H9 (cell line): ENCODE data around the gene NRCAM. TPM values are rescaled to one million over a fixed set of nuclear protein-coding genes. Genes with fewer than 3 reads are reported as not detected.

ENCODE experiments used
- DNase-seq: peaks from one replicate; pipeline ENCODE4 v3.0.0-alpha.2; 2017
- H2AFZ ChIP-seq: one replicate; pipeline ENCODE4 v1.6.1; 2013; ENCODE audit warnings: mild to moderate bottlenecking, low read length, control low read depth, moderate library complexity
- H2AK5ac ChIP-seq: 2 replicates; pipeline ENCODE4 v1.6.1; 2013; ENCODE audit warnings: low read length, control low read depth, mixed read lengths; ENCODE audit not compliant: insufficient read length
- H2BK120ac ChIP-seq: one replicate; pipeline ENCODE4 v1.6.1; 2013; ENCODE audit warnings: low read depth, mild to moderate bottlenecking, low read length, control low read depth, inconsistent platforms; ENCODE audit not compliant: poor library complexity, severe bottlenecking
- H2BK12ac ChIP-seq: 2 replicates; pipeline ENCODE4 v1.6.1; 2013; ENCODE audit warnings: low read length, control low read depth, mixed read lengths, low read depth; ENCODE audit not compliant: insufficient read length
- H2BK15ac ChIP-seq: 2 replicates; pipeline ENCODE4 v1.6.1; 2013; ENCODE audit warnings: low read depth, low read length, control low read depth
- H2BK20ac ChIP-seq: one replicate; pipeline ENCODE4 v1.6.1; 2013; ENCODE audit warnings: low read depth, mild to moderate bottlenecking, low read length, control low read depth, inconsistent platforms; ENCODE audit not compliant: poor library complexity, severe bottlenecking
- H2BK5ac ChIP-seq: 2 replicates; pipeline ENCODE4 v1.6.1; 2013; ENCODE audit warnings: low read length, control low read depth, mixed read lengths; ENCODE audit not compliant: insufficient read length
- H3K14ac ChIP-seq: 2 replicates; pipeline ENCODE4 v1.6.1; 2013; ENCODE audit warnings: low read length, control low read depth; ENCODE audit not compliant: insufficient read depth
- H3K18ac ChIP-seq: 2 replicates; pipeline ENCODE4 v1.6.1; 2013; ENCODE audit warnings: low read depth, mild to moderate bottlenecking, mixed read lengths, low read length, control low read depth; ENCODE audit not compliant: insufficient read length
- H3K23ac ChIP-seq: 2 replicates; pipeline ENCODE4 v1.6.1; 2013; ENCODE audit warnings: low read length, control low read depth, mixed read lengths, low read depth; ENCODE audit not compliant: insufficient read length
- H3K23me2 ChIP-seq: 2 replicates; pipeline ENCODE4 v1.6.1; 2013; ENCODE audit warnings: low read depth, mild to moderate bottlenecking, mixed read lengths, low read length, control low read depth; ENCODE audit not compliant: insufficient read length, poor library complexity, severe bottlenecking
- H3K27ac ChIP-seq: 2 replicates; pipeline ENCODE4 v1.5.1; 2013; ENCODE audit warnings: low read length, control low read depth, mixed read lengths, low read depth; ENCODE audit not compliant: insufficient read length
- H3K27me3 ChIP-seq: 2 replicates; pipeline ENCODE4 v1.6.1; 2013; ENCODE audit warnings: low read length, control low read depth, inconsistent platforms; ENCODE audit not compliant: insufficient read depth
- H3K4ac ChIP-seq: 2 replicates; pipeline ENCODE4 v1.6.1; 2013; ENCODE audit warnings: low read depth, mild to moderate bottlenecking, control low read depth, inconsistent platforms, low read length, moderate library complexity
- H3K4me1 ChIP-seq: 2 replicates; pipeline ENCODE4 v1.6.1; 2013; ENCODE audit warnings: low read length, control low read depth, inconsistent platforms; ENCODE audit not compliant: insufficient read depth
- H3K4me2 ChIP-seq: 2 replicates; pipeline ENCODE4 v1.6.1; 2013; ENCODE audit warnings: low read length, control low read depth, mixed read lengths; ENCODE audit not compliant: insufficient read length, insufficient read depth
- H3K56ac ChIP-seq: 2 replicates; pipeline ENCODE4 v1.6.1; 2013; ENCODE audit warnings: low read depth, mild to moderate bottlenecking, mixed read lengths, low read length, control low read depth; ENCODE audit not compliant: insufficient read length
- H3K79me1 ChIP-seq: 2 replicates; pipeline ENCODE4 v1.6.1; 2013; ENCODE audit warnings: low read depth, mild to moderate bottlenecking, moderate library complexity, low read length, control low read depth, inconsistent platforms; ENCODE audit not compliant: insufficient read depth, poor library complexity, severe bottlenecking
- H3K79me2 ChIP-seq: 2 replicates; pipeline ENCODE4 v1.6.1; 2013; ENCODE audit warnings: low read length, control low read depth, inconsistent platforms; ENCODE audit not compliant: insufficient read depth
- H3K9ac ChIP-seq: 2 replicates; pipeline ENCODE4 v1.6.1; 2013; ENCODE audit warnings: low read length, control low read depth, mixed read lengths; ENCODE audit not compliant: insufficient read length; ENCODE audit errors: extremely low read depth
- H3K9me3 ChIP-seq: one replicate; pipeline ENCODE4 v1.6.1; 2013; ENCODE audit warnings: low read depth, low read length, inconsistent platforms; ENCODE audit not compliant: control insufficient read depth
- H3T11ph ChIP-seq: one replicate; pipeline ENCODE4 v1.6.1; 2013; ENCODE audit warnings: mild to moderate bottlenecking, low read length, control low read depth, inconsistent platforms
- H4K20me1 ChIP-seq: one replicate; pipeline ENCODE4 v1.6.1; 2013; ENCODE audit not compliant: control insufficient read depth, insufficient read length, insufficient read depth
- H4K5ac ChIP-seq: 2 replicates; pipeline ENCODE4 v1.6.1; 2013; ENCODE audit warnings: low read depth, mild to moderate bottlenecking, mixed read lengths, low read length, control low read depth; ENCODE audit not compliant: insufficient read length
- H4K8ac ChIP-seq: replicated peaks from 2 replicates; pipeline ENCODE4 v1.6.1; 2013; ENCODE audit warnings: low read length, control low read depth, mixed read lengths, low read depth; ENCODE audit not compliant: insufficient read length
- H4K91ac ChIP-seq: 2 replicates; pipeline ENCODE4 v1.6.1; 2013; ENCODE audit warnings: low read depth, mild to moderate bottlenecking, moderate library complexity, mixed read lengths, low read length, control low read depth; ENCODE audit not compliant: insufficient read length
- H3K27ac Mint-ChIP-seq, 3 experiments: 2 replicates in 2 of 3; 3 replicates in 1 of 3; pipeline ENCODE4 v1.8.0; 2020 to 2021; ENCODE audit warnings: mixed read lengths in 3 of 3, mild to moderate bottlenecking in 1 of 3, moderate library complexity in 1 of 3
- H3K27me3 Mint-ChIP-seq: 2 replicates; pipeline ENCODE4 v1.8.0; 2021; ENCODE audit warnings: low read depth, mild to moderate bottlenecking, moderate library complexity, mixed read lengths
- H3K36me3 Mint-ChIP-seq, 3 experiments: 2 replicates in 2 of 3; 3 replicates in 1 of 3; pipeline ENCODE4 v1.8.0; 2020 to 2021; ENCODE audit warnings: low read depth in 3 of 3, mixed read lengths in 3 of 3; ENCODE audit not compliant: insufficient read depth in 1 of 3
- H3K4me1 Mint-ChIP-seq, 2 experiments: 2 replicates each; pipeline ENCODE4 v1.8.0; 2020; ENCODE audit warnings: mixed read lengths in 2 of 2
- H3K4me3 Mint-ChIP-seq, 2 experiments: 2 replicates in 1 of 2; 3 replicates in 1 of 2; pipeline ENCODE4 v1.8.0; 2020 to 2021; ENCODE audit warnings: mild to moderate bottlenecking in 2 of 2, mixed read lengths in 2 of 2, moderate library complexity in 1 of 2
- H3K9me3 Mint-ChIP-seq, 2 experiments: 2 replicates in 1 of 2; 3 replicates in 1 of 2; pipeline ENCODE4 v1.8.0; 2020; ENCODE audit warnings: mild to moderate bottlenecking in 2 of 2, mixed read lengths in 2 of 2, moderate library complexity in 1 of 2
- total RNA-seq: library from RNA; stranded (reverse); gene quantifications from 2 replicates; pipeline ENCODE4 v1.2.1, GENCODE V29; 2021
- TF ChIP-seq, protein P1 (sequence below): fragments of 200-600 bp; sonication (generic); conservative IDR thresholded peaks from 3 replicates; pipeline ENCODE4 v1.8.0; 2021; ENCODE audit warnings: antibody characterized with exemption, mild to moderate bottlenecking

The NRCAM gene
- total RNA-seq, 1 experiment from 2014 or later, result 2.3 TPM

DNA sequence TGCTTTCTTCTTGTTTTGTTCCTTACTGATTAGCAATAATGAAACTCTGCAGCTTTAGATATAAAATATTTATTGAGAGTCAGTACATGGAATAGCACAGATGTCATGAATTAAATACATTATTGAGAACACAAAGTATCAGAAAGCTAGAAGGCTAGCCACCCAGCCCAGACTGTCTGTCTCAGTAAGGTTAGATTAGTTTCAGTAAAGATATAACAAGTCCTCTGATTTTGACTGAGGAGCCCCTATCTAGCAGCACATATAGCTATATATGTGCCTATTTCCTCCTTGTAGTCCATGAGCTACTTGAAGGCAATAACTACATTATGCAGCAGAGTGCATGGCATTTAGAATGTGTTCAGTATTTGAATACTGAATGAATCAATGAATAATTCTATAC, 81.3 kb downstream of the NRCAM start:
- H3K14ac ChIP-seq, result no peak overlapping the region
- Mint-ChIP-seq H3K27ac (no peak overlapping the region), H3K36me3 (no peaks in the 10 kb centered on the region; a peak in 1 of 7 replicates), H3K4me1 (peaks cover 9 to 10% of the 10 kb centered on the region in 2 experiments; a peak in 3 of 4 replicates), H3K27me3 (no peaks in the 10 kb centered on the region), H3K4me3 (no peak overlapping the region), H3K9me3 (peaks cover 0 to 4% of the 10 kb centered on the region in 2 experiments; a peak in 1 of 5 replicates)
- H4K20me1 ChIP-seq, result no peaks in the 10 kb centered on the region
- no peak overlapping the region for H3K18ac ChIP-seq
- no peak overlapping the region for H2BK120ac ChIP-seq
- H3K4me1 ChIP-seq, result no peaks in the 10 kb centered on the region
- DNase-seq, result no peak
- no peaks in the 10 kb centered on the region for H3K23me2 ChIP-seq
- H3K4ac ChIP-seq, result no peak overlapping the region
- H2BK5ac ChIP-seq, result no peak overlapping the region
- H3K56ac ChIP-seq, result no peak overlapping the region
- H4K8ac ChIP-seq, result no peak overlapping the region
- H3T11ph ChIP-seq, result no peak overlapping the region
- H2AFZ ChIP-seq, result no peak overlapping the region
- H4K91ac ChIP-seq, result no peak overlapping the region
- no peak overlapping the region for H2BK12ac ChIP-seq
- TF ChIP-seq, protein P1, sequence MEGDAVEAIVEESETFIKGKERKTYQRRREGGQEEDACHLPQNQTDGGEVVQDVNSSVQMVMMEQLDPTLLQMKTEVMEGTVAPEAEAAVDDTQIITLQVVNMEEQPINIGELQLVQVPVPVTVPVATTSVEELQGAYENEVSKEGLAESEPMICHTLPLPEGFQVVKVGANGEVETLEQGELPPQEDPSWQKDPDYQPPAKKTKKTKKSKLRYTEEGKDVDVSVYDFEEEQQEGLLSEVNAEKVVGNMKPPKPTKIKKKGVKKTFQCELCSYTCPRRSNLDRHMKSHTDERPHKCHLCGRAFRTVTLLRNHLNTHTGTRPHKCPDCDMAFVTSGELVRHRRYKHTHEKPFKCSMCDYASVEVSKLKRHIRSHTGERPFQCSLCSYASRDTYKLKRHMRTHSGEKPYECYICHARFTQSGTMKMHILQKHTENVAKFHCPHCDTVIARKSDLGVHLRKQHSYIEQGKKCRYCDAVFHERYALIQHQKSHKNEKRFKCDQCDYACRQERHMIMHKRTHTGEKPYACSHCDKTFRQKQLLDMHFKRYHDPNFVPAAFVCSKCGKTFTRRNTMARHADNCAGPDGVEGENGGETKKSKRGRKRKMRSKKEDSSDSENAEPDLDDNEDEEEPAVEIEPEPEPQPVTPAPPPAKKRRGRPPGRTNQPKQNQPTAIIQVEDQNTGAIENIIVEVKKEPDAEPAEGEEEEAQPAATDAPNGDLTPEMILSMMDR, result no peak
- no peaks in the 10 kb centered on the region for H3K27me3 ChIP-seq
- no peaks in the 10 kb centered on the region for H3K79me1 ChIP-seq
- no peak overlapping the region for H3K4me2 ChIP-seq
- no peak overlapping the region for H3K27ac ChIP-seq
- no peak overlapping the region for H2BK15ac ChIP-seq
- no peak overlapping the region for H3K23ac ChIP-seq
- H4K5ac ChIP-seq, result no peak overlapping the region
- H2AK5ac ChIP-seq, result no peak overlapping the region
- H3K9me3 ChIP-seq, result no peaks in the 10 kb centered on the region
- no peak overlapping the region for H3K9ac ChIP-seq
- no peaks in the 10 kb centered on the region for H3K79me2 ChIP-seq
- H2BK20ac ChIP-seq, result no peak overlapping the region
